HCT116 (cell line): ENCODE results near the gene ZNF286A. TPM values are rescaled to one million over a fixed set of nuclear protein-coding genes. Genes with fewer than 3 reads are reported as not detected.
A peak's percentile ranks its signal among the peaks of the same experiment; 100 is the strongest.
"Not testable (repeated sequence)": the region's sequence is repeated elsewhere in the genome, so short reads cannot be mapped to it uniquely, and the experiment has no call there.

ENCODE experiments used
- ATAC-seq: fragments of 200-7000 bp; cut with Tn5 transposase; 2 replicates; pipeline ENCODE4 v1.9.1; 2020; ENCODE audit warnings: mild to moderate bottlenecking, moderate library complexity
- BruUV-seq: library from RNA; stranded (reverse); fragments of 400-500 nt; replicated peaks from 2 replicates; lab custom pipeline; 2021; lab: Mats Ljungman, UMichigan
- CTCF ChIA-PET: fragments of 300-600 bp; sonication (Branson Sonifier 250); formaldehyde crosslinking; loops from one replicate; lab custom pipeline; 2021; ENCODE audit warnings: antibody characterized with exemption; lab: Charles Lee
- POLR2A ChIA-PET: fragments of 300-600, 350-600 bp; sonication (Branson Sonifier 250); formaldehyde crosslinking; loops from one replicate; lab custom pipeline; 2021; ENCODE audit warnings: antibody characterized with exemption; lab: Charles Lee
- RAD21 ChIA-PET, 2 experiments: fragments of 300-600 bp; sonication (Branson Sonifier 250); formaldehyde crosslinking; loops; one replicate each; lab custom pipeline; 2023; ENCODE audit warnings: low total read pairs in 2 of 2; ENCODE audit not compliant: uncharacterized antibody in 2 of 2, unreplicated experiment in 2 of 2, low non-redundant PET in 1 of 2; lab: Charles Lee
- DNase-seq: peaks from one replicate; pipeline ENCODE4 v3.0.0-alpha.2; 2010; ENCODE audit warnings: low read depth, low spot score
- H2AFZ ChIP-seq: fragments of 200-600 bp; shearing (Covaris generic), sonication (generic); 2 replicates; pipeline ENCODE4 v1.6.1; 2017; ENCODE audit warnings: low read depth, mixed run types, mixed read lengths, antibody characterized with exemption, low read length; ENCODE audit not compliant: poor library complexity, severe bottlenecking
- H3K27ac ChIP-seq: 2 replicates; pipeline ENCODE4 v1.5.1; 2012; ENCODE audit warnings: low read depth, low read length
- H3K27me3 ChIP-seq: fragments of 200-600 bp; sonication (generic); 2 replicates; pipeline ENCODE4 v1.6.1; 2016; ENCODE audit warnings: mixed run types, low read length, mixed read lengths; ENCODE audit not compliant: insufficient read depth
- H3K36me3 ChIP-seq, 2 experiments: fragments of 200-500 bp in 1 of 2; fragments of 200-600 bp in 1 of 2; sonication (Bioruptor generic) in 1 of 2; sonication (generic) in 1 of 2; 2 replicates each; pipeline versions ENCODE4 v1.5.1 to v1.6.1; 2014 to 2016; ENCODE audit warnings: low read length in 2 of 2, inconsistent platforms in 1 of 2, mixed read lengths in 1 of 2, mixed run types in 1 of 2; ENCODE audit not compliant: insufficient read depth in 2 of 2, control insufficient read depth in 1 of 2
- H3K4me1 ChIP-seq, 2 experiments: fragments of 200-600 bp in 1 of 2; sonication (generic) in 1 of 2; 2 replicates each; pipeline versions ENCODE4 v1.5.1 to v1.6.1; 2012 to 2017; ENCODE audit warnings: low read length in 2 of 2, inconsistent platforms in 1 of 2, mild to moderate bottlenecking in 1 of 2, mixed read lengths in 1 of 2, mixed run types in 1 of 2, moderate library complexity in 1 of 2; ENCODE audit not compliant: insufficient read depth in 2 of 2, control insufficient read depth in 1 of 2
- H3K4me2 ChIP-seq: fragments of 200-600 bp; sonication (generic); 2 replicates; pipeline ENCODE4 v1.6.1; 2017; ENCODE audit warnings: mixed run types, low read length, mixed read lengths
- H3K4me3 ChIP-seq, 2 experiments: fragments of 200-600 bp in 1 of 2; sonication (generic) in 1 of 2; replicated peaks in 1 of 2; 2 replicates each; pipeline ENCODE4 v1.5.1; 2011 to 2016; ENCODE audit warnings: low read length in 2 of 2, control low read depth in 1 of 2, low read depth in 1 of 2, mild to moderate bottlenecking in 1 of 2, mixed read lengths in 1 of 2, mixed run types in 1 of 2
- H3K79me2 ChIP-seq: fragments of 200-600 bp; sonication (generic); 2 replicates; pipeline ENCODE4 v1.6.1; 2017; ENCODE audit warnings: mild to moderate bottlenecking, mixed run types, low read length, moderate library complexity, mixed read lengths; ENCODE audit not compliant: insufficient read depth
- H3K9ac ChIP-seq: fragments of 200-600 bp; sonication (generic); 2 replicates; pipeline ENCODE4 v1.6.1; 2016; ENCODE audit warnings: low read length, mixed read lengths
- H3K9me2 ChIP-seq: fragments of 200-600 bp; sonication (generic), shearing (Covaris generic); 2 replicates; pipeline ENCODE4 v1.6.1; 2017; ENCODE audit warnings: mixed run types, mild to moderate bottlenecking, moderate library complexity; ENCODE audit not compliant: insufficient read depth
- H3K9me3 ChIP-seq, 2 experiments: fragments of 200-500 bp in 1 of 2; fragments of 200-600 bp in 1 of 2; sonication (Bioruptor generic) in 1 of 2; sonication (generic) in 1 of 2; 2 replicates each; pipeline ENCODE4 v1.6.1; 2014 to 2017; ENCODE audit warnings: low read length in 2 of 2, mixed read lengths in 2 of 2, inconsistent platforms in 1 of 2, low read depth in 1 of 2, mild to moderate bottlenecking in 1 of 2, mixed run types in 1 of 2, moderate library complexity in 1 of 2; ENCODE audit not compliant: control insufficient read depth in 1 of 2, insufficient read depth in 1 of 2
- H4K20me1 ChIP-seq: fragments of 200-600 bp; sonication (generic), shearing (Covaris generic); 2 replicates; pipeline ENCODE4 v1.6.1; 2017; ENCODE audit warnings: mixed run types, mild to moderate bottlenecking, moderate library complexity; ENCODE audit not compliant: insufficient read depth
- CBX3 ChIP-seq: IDR thresholded peaks from 2 replicates; pipeline ENCODE4 v1.6.1; 2012; ENCODE audit warnings: low read depth
- CEBPB ChIP-seq: IDR thresholded peaks from 2 replicates; pipeline ENCODE4 v1.6.1; 2012; ENCODE audit warnings: low read depth
- EGR1 ChIP-seq: IDR thresholded peaks from 2 replicates; pipeline ENCODE4 v1.6.1; 2012; ENCODE audit warnings: low read depth
- ELF1 ChIP-seq: IDR thresholded peaks from 2 replicates; pipeline ENCODE4 v1.6.1; 2012; ENCODE audit warnings: low read depth, borderline replicate concordance
- FOSL1 ChIP-seq: IDR thresholded peaks from 2 replicates; pipeline ENCODE4 v1.6.1; 2012; ENCODE audit warnings: low read depth
- JUND ChIP-seq: IDR thresholded peaks from 2 replicates; pipeline ENCODE4 v1.6.1; 2012
- POLR2A ChIP-seq: IDR thresholded peaks from 2 replicates; pipeline ENCODE4 v1.7.0; 2011; ENCODE audit warnings: borderline replicate concordance; ENCODE audit not compliant: insufficient read depth, insufficient read length; ENCODE audit errors: extremely low read depth
- POLR2AphosphoS5 ChIP-seq: IDR thresholded peaks from 2 replicates; pipeline ENCODE4 v1.6.1; 2011; ENCODE audit warnings: mild to moderate bottlenecking, low read depth, low read length, moderate library complexity
- RAD21 ChIP-seq: IDR thresholded peaks from 2 replicates; pipeline ENCODE4 v1.6.1; 2012; ENCODE audit warnings: low read depth, mild to moderate bottlenecking
- SP1 ChIP-seq: IDR thresholded peaks from 2 replicates; pipeline ENCODE4 v1.6.1; 2012; ENCODE audit warnings: low read depth
- SRF ChIP-seq: IDR thresholded peaks from 2 replicates; pipeline ENCODE4 v1.6.1; 2012; ENCODE audit warnings: low read depth
- TCF7L2 ChIP-seq: IDR thresholded peaks from 2 replicates; pipeline ENCODE4 v1.7.0; 2011; ENCODE audit warnings: borderline replicate concordance, inconsistent platforms; ENCODE audit not compliant: insufficient read depth, insufficient read length; ENCODE audit errors: extremely low read depth
- YY1 ChIP-seq: IDR thresholded peaks from 2 replicates; pipeline ENCODE4 v1.6.1; 2011; ENCODE audit warnings: low read length, low read depth, moderate library complexity, mild to moderate bottlenecking; ENCODE audit not compliant: insufficient replicate concordance; ENCODE audit errors: extremely low read depth
- intact Hi-C: fragments of 100-400 bp; cut with micrococcal nuclease; formaldehyde crosslinking; loops from 2 replicates; pipeline ENCODE4 v1.10.0; 2022
- total RNA-seq: library from RNA; stranded (reverse); gene quantifications from one replicate; pipeline ENCODE4 v1.2.1, GENCODE V29; 2021; ENCODE audit not compliant: unreplicated experiment

Gene ZNF286A
- total RNA-seq, 1 experiment from 2014 or later: 37.0 TPM

DNA sequence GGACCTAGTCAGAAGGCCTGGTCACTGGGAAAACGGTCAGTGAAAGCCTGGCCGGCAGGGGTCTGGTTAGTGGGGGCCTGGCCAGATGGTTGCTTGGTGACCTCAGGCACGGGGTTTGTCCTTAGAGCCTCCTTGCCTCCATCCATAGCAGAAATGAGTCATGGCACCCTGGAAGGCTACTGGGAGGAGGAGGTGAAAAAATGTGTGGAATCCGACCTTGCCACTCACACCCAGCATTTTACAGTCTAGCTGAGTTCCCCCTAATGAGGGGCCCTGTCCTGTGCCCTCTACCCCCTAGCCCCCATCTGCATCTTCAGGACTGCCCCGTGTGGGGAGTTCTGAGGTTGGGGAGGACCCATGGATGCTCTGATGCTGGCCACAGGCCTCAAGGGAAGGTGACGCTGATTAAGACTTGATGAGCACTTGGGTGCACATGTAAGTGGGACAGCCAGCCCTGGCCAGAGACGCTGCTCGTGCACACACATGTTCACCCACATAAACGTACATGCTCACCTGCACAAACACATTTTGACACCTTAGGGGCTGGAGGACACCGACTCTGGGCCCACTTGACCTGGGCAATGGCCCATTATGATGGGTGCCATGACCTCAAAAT lies 33.7 kb downstream of the ZNF286A start:
- Histone ChIP-seq H3K4me1 (peaks cover 5 to 17% of the 10 kb centered on the region in 2 experiments; a peak in 2 of 4 replicates), H3K4me2 (peak overlapping the region; percentile 47)
- H2AFZ ChIP-seq, H3K27me3 ChIP-seq, H3K9me2 ChIP-seq, H3K36me3 ChIP-seq, RAD21 ChIA-PET, POLR2A ChIA-PET, H4K20me1 ChIP-seq, BruUV-seq, H3K9me3 ChIP-seq, DNase-seq, H3K4me3 ChIP-seq, H3K9ac ChIP-seq, H3K79me2 ChIP-seq, H3K27ac ChIP-seq, CTCF ChIA-PET, intact Hi-C loops: not testable (repeated sequence)
- ATAC-seq: peak; percentile 87

DNA sequence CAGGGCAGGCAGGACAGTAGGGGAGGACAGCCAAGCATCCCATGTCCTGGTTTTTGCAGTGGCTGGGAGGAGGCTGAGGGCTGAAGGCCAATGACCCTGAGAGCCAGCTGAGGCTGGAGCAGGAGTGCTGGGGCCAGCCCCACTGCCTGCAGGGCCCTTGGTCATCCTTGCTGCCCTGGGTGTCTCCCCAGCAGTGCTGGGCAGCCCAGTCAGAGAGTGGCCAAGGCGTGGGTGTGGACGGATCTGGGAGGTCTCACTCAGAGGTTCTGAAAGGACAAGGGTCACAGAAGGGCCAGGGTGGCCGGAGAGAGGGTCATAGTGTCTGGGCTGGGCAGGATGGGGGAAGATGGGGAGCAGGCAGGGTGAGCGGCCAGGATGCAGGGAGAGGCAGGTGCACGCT lies 37.0 kb downstream of the ZNF286A start:
- POLR2A ChIA-PET, H3K27ac ChIP-seq, BruUV-seq, ATAC-seq, CTCF ChIA-PET, DNase-seq, H3K4me2 ChIP-seq, H3K4me3 ChIP-seq, H4K20me1 ChIP-seq, H3K9me2 ChIP-seq, H3K79me2 ChIP-seq, H2AFZ ChIP-seq, H3K9ac ChIP-seq, intact Hi-C loops, RAD21 ChIA-PET, H3K36me3 ChIP-seq, H3K9me3 ChIP-seq, H3K27me3 ChIP-seq: not testable (repeated sequence)
- H3K4me1 ChIP-seq: peaks cover 5 to 17% of the 10 kb centered on the region in 2 experiments; a peak in 2 of 4 replicates

DNA sequence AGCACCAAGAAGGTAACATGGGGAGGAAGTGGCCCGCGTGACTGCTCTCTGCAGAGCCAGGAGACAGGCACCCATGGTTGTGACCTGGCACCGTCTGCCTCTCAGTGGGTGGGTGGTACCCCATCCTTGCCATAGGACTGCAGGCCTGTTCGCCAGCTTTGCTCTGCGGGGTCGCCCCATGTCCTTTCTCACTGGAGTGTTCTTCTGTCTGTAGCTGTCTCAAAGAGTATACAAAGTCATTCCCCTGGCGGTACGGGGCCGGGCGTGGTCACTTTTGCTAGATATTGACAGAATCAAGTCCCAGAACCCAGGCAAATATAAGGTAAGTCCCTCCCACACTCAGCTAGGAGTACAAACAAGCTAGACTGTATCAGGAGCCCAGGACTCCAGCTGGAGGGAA lies 38.5 kb downstream of the ZNF286A start:
- RAD21 ChIA-PET: no interaction called here
- H3K27me3 ChIP-seq: no peaks in the 10 kb centered on the region
- CTCF ChIA-PET: no interaction called here
- no peaks in the 10 kb centered on the region for H3K9me3 ChIP-seq
- H3K4me1 ChIP-seq: peaks cover 5 to 8% of the 10 kb centered on the region in 2 experiments; a peak in 2 of 4 replicates
- no peak overlapping the region for H3K27ac ChIP-seq
- no peaks in the 10 kb centered on the region for H3K9me2 ChIP-seq
- POLR2A ChIA-PET: no interaction called here
- intact Hi-C loops: no loop called here
- no peak for DNase-seq
- BruUV-seq: no TSS peak
- no peak for ATAC-seq
- H3K4me3 ChIP-seq: no peak overlapping the region
- H2AFZ ChIP-seq: no peak overlapping the region
- H3K4me2 ChIP-seq: no peak overlapping the region
- H3K9ac ChIP-seq: no peak overlapping the region
- no peaks in the 10 kb centered on the region for H4K20me1 ChIP-seq
- no peaks in the 10 kb centered on the region for H3K36me3 ChIP-seq
- H3K79me2 ChIP-seq: no peaks in the 10 kb centered on the region
- TF ChIP-seq ELF1 (no peak), SP1 (no peak), JUND (no peak), FOSL1 (no peak), SRF (no peak), CBX3 (no peak), YY1 (no peak), POLR2AphosphoS5 (no peak), CEBPB (no peak), RAD21 (no peak), POLR2A (no peak), TCF7L2 (no peak), EGR1 (no peak)
